HG02884 (cell line): Measurements from ENCODE around the gene ISCU.
A peak's percentile ranks its signal among the peaks of the same experiment; 100 is the strongest.
"Not testable (repeated sequence)": the region's sequence is repeated elsewhere in the genome, so short reads cannot be mapped to it uniquely, and the experiment has no call there.

Experiments
- ATAC-seq: cut with Tn5 transposase; IDR thresholded peaks from one replicate; pipeline ENCODE4 v1.9.1; 2021; ENCODE audit warnings: mild to moderate bottlenecking, moderate library complexity; ENCODE audit not compliant: unreplicated experiment

Gene ISCU

DNA sequence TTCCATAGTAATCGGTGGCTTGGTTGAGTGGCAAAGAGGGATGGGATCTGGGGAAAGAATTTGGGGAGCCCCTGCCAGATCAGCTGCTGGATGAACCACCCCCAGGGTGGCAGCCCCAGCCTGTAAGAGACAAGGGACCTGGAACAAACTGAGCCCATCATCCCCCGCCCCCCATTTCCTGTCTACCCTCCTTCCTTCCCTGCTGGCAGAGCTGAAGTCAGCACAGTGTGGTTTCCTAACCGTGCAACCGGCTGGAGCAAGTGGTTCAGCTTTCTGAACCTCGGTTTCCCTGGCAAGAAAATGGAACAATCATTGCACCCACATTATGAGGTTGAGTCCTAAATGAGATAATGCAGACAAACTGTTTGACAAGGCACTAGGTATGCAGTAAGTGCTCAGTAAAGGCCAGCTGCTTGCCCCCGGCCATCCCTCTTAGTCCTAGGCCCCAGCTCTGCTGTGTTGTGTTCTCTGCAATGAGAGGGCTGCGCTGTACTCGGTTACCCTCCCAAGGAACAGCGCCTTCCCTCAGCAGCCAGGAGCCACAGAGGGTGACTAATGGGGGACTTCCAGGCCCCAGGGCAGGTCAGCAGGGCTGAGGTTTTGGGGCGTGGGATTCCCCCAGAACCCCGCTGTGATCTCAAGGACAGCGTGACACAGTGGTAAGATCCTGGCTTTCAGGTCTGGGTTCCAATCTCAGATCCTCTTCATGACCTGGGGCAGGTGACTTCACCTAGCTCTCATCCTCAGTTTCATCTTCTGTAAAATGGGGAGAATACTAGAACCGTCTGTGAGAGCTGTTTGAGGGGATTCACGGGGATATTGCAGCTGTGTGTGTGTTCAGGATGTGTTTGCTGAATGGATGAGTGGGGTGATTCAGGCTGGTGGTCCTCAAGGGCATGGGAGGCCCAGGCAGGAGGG is 54.8 kb downstream of the ISCU start:
- ATAC-seq, result peak; percentile 76

DNA sequence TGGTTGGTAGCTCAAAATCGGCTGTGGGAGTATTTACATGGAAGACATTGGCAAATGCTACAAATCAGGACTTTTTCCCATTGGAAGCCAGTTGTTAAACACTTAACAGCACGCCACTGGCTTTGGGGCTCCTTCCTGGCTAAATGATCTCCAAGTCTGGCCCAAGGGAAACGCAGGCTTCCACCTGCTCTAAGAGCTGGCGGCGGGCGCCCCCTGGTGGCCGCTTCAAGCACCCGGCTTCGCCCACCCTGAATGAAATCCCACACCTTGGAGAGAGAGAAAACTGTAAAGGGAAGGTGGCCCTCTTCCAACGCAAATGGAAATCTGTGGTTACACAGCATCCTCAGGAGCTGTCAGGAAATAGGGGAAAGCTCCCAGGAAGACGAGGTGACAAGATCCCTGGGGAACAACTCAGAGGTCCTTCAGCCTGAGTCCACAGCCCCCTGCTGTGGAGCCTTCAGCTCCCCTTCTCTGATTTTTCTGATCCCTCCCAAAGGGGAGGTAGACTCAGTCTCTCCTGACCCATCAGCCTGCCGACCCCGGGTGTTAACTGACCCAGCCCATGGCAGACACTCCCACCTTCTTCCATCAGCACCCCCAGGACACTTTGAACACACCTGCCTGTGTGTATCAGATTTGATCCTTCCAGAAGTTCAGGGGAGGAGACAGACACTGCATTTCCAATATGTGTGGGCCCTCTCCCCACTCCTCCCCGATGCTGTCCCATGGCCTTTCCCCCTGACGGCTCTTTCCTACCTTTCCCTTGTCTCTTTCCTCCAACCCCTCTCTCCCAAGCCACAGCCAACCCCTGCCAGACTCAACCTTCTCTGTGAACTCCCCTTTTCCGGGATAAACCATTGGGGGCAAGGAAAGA is 55.9 kb downstream of the ISCU start:
- ATAC-seq, result no peak

DNA sequence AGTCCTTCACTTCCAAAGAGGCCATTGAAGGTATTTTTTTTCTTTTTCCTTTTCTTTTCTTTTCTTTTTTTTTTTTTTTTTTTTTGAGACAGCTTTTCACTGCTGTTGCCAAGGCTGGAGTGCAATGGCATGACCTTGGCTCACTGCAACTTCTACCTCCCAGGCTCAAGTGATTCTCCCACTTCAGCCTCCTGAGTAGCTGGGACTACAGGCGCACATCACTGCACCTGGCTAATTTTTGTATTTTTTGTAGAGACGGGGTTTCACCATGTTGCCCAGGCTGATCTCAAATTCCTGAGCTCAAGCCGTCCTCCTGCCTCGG is 56.5 kb downstream of the ISCU start:
- ATAC-seq, result not testable (repeated sequence)
